DND-41 (cell line): ENCODE results near the gene SPANXN4.

Experiments used
- CTCF ChIP-seq: IDR thresholded peaks from 2 replicates; pipeline ENCODE4 v1.5.1; 2012; ENCODE audit warnings: borderline replicate concordance, low read length, moderate library complexity, mild to moderate bottlenecking; ENCODE audit not compliant: poor library complexity, severe bottlenecking; ENCODE audit errors: extremely low read depth
- EZH2 ChIP-seq: IDR thresholded peaks from 3 replicates; pipeline ENCODE4 v1.6.1; 2012; ENCODE audit warnings: borderline replicate concordance, low read depth, mild to moderate bottlenecking, moderate library complexity, low read length, inconsistent platforms; ENCODE audit not compliant: severe bottlenecking

- TF ChIP-seq CTCF (no peak), EZH2 (no peak)
Measured at GRCh38 chrX:143025628-143026027, at the start of gene SPANXN4.
